Measurements from ENCODE around the gene BEAN1.

The BEAN1 gene

DNA sequence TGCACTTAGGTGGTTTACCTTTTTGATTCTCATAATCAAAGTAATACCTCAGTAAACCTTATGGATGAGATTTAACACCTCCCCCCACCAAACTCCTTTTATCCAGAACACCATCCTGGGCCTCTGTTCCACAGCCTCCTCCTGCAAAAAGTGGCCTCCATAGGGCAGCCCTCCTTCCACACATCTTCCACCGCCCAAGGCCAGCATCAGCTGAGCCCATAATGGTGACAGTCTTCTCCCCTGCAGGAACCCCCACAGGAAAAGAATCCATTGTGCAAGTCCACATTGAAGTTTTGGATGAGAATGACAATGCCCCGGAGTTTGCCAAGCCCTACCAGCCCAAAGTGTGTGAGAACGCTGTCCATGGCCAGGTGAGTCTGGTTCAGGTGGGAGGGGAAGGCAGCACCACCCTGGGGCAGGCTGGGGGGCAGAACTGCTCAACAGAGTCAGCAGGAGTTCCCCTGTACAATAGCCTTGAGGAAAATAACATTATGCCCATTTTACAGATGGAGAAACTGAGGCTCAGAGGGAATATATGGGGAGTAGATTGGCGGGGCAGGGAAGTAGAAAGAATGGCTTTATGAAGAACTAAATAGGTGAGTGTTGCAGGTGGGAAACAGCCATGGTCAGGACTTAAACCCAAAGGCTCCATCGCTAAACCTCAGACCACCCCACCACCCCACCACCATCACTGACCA, 29.2 kb upstream of the BEAN1 start:
- DNase-seq = no peak

DNA sequence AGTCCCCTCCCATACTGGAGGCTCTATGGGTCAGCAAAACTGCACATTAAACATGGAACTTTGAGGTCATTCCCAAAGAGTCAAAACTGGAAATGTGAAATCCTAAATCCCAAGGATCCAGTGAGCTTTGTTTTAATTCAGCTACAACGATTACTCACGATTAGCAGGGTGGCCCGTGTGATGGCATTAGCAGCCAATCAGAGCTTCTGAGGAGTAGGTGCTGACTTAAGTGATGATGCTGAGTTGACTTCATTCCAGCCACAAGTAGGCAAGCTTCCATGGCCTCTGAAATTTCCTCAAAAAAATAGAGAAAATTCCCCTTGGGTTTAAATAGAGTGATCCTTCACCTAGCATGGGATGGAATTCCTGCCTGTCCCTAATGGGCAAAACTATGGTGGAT, 28.1 kb upstream of the BEAN1 start:
- no peak for DNase-seq

DNA sequence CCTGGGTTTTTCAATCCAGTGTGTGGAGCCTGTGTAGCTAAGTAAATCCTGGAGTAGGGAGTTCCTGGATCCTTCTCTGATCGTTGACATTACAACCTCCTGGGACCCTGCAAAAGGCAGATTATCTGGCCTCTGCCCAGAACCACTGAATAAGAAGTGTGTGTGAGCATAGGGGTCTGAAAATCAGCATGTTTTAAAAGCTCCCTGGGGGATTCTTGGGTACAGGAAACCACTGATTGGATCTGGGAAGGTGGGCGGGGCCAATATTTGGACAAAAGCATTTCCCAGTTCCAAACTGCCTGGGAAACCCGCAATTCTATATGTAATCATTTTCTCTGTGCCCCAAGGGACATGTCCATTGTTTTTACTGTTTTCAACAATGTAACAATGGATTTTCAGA, 27.2 kb upstream of the BEAN1 start:
- DNase-seq = no peak

DNA sequence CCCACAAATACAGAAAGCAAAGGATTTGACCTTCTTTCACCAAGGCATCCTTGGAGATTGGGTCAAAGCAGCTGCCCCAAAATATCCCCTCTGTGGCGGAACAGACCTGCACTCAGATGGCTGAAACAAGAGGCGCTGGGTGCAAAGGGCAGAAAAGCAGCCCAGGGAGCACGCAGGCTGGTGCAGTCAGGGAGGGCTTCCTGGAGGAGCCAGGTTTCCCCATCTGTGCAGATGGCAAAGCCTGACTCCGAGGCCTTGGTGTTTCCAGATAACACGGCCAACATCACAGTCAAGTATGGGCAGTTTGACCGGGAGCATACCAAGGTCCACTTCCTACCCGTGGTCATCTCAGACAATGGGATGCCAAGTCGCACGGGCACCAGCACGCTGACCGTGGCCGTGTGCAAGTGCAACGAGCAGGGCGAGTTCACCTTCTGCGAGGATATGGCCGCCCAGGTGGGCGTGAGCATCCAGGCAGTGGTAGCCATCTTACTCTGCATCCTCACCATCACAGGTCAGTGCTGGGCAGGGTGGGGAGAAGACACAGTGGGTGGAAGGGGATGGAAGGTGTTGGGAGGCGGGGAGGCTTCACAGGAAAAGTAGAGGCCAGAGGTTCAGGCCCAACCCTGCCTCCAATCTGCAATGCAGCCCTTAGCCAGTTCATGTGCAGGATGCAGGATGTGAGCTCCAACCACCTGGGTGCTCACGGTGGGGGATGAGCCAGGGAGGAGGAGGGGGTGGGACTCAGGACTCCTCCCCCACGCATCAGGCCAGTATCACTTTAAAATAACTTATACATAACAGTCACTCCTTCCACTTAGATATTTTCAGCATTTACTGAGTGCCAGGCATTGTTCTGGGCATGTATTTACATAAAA, 26.4 kb upstream of the BEAN1 start:
- no peak for DNase-seq

DNA sequence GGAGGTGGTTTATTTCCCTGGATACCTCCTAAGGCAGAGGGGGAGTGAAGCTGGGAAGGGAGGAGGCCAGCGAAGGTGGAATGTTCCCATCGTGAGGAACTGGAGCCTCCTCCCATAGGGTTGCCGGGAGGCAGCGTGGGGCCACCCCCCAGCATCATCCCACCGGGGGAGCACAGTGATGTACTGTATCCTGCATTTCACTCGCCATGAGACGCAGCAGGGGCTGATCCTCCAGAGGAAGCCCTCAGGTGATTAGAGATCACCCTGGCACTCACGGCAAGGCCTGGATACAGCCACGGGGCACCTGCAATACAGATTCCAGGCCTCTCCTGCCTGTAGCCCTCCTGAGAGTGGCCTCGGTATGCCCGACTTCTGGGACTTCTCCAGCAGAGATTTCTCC, 25.5 kb upstream of the BEAN1 start:
- DNase-seq = no peak

DNA sequence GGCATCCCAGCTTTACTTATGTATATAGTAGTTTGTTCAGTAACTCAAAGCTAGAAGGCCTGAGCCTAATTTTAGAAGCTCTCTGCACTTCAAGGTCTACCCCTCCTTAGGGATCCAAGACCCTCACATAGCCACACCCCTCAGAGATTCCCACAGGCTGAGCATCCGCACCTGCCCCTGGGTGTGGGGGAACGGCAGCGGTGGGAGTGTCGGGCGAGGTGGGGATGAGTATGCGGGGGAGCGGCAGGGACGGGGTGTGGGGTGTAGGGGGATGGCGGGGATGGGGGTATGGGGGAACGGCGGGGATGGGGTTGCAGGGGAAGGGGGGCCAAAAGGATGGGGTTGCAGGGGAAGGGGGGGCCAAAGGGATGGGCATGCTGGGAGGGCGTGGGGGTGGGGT, 24.9 kb upstream of the BEAN1 start:
- DNase-seq = no peak

DNA sequence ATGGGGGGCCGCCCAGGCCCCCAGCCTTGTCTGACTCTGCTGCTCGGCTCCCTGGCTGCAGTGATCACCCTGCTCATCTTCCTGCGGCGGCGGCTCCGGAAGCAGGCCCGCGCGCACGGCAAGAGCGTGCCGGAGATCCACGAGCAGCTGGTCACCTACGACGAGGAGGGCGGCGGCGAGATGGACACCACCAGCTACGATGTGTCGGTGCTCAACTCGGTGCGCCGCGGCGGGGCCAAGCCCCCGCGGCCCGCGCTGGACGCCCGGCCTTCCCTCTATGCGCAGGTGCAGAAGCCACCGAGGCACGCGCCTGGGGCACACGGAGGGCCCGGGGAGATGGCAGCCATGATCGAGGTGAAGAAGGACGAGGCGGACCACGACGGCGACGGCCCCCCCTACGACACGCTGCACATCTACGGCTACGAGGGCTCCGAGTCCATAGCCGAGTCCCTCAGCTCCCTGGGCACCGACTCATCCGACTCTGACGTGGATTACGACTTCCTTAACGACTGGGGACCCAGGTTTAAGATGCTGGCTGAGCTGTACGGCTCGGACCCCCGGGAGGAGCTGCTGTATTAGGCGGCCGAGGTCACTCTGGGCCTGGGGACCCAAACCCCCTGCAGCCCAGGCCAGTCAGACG, 24.4 kb upstream of the BEAN1 start:
- DNase-seq = no peak

DNA sequence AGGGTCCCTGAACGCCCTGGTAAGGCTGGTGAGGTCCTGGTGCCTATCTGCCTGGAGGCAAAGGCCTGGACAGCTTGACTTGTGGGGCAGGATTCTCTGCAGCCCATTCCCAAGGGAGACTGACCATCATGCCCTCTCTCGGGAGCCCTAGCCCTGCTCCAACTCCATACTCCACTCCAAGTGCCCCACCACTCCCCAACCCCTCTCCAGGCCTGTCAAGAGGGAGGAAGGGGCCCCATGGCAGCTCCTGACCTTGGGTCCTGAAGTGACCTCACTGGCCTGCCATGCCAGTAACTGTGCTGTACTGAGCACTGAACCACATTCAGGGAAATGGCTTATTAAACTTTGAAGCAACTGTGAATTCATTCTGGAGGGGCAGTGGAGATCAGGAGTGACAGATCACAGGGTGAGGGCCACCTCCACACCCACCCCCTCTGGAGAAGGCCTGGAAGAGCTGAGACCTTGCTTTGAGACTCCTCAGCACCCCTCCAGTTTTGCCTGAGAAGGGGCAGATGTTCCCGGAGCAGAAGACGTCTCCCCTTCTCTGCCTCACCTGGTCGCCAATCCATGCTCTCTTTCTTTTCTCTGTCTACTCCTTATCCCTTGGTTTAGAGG, 23.5 kb upstream of the BEAN1 start:
- no peak for DNase-seq

DNA sequence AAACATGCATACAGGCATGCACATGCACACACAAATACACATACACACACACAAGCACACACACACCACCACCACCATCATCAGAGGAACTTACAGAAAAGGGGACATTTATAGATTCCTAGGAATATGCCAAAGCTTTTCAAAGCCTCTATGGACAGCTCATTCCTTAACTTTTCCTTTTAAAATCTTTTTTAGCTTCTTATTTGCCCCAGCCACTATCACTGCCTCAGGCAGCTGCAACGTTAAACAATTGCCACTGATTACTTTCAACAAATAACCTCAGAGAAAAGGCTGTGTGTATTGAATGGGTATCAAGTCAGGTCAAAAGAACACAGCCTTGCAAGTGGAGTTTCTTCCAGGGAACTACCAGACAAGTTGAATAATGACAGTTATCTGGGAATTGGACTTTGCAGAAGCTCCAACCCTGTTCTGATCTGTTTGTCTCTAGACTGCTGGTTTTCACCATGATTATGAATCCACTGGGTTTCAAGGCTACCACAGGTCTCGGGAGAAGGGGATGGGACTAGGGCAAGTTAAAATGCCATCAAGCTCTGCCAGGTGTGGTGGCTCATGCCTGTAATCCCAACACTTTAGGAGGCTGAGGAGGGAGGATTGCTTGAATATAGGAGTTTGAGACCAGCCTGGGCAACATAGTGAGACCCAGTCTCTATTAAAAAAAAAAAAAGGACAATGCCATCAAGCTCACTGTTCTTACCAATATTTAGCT, 21.9 kb upstream of the BEAN1 start:
- DNase-seq = no peak

DNA sequence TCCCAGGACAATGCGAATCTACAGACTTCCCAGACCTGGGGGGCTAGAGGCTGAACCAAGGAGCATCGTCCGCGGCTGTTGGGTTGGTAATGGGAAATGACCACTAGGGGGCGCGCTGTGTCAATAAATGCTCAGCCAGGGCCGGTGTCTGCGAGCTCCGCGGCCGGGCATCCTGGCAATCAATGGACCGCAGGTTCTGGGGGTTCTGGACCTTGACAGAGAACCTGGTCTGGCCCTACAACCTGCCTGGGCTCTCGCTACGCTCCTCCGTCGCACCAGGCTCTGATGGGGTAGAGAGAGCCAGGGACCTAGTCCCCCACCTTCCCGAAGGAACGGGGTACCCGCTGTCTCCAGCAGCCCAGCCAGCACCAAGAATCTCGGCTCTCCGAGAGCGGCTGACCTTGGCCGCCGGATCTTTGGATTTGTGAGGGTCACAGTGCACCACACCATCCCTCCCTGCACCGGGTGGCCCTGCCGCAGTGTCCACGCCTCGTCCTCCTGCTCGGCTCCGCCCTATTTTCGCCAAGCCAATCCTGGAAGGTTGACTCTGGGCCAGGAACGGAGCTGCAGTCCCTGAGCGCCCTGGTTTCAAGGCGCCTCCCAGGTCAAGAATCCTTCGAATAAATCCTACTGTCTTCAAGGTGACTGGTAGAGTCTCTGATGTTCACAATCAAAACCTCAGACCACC, 20.4 kb upstream of the BEAN1 start:
- peak; percentile 86 to 92 for DNase-seq

DNA sequence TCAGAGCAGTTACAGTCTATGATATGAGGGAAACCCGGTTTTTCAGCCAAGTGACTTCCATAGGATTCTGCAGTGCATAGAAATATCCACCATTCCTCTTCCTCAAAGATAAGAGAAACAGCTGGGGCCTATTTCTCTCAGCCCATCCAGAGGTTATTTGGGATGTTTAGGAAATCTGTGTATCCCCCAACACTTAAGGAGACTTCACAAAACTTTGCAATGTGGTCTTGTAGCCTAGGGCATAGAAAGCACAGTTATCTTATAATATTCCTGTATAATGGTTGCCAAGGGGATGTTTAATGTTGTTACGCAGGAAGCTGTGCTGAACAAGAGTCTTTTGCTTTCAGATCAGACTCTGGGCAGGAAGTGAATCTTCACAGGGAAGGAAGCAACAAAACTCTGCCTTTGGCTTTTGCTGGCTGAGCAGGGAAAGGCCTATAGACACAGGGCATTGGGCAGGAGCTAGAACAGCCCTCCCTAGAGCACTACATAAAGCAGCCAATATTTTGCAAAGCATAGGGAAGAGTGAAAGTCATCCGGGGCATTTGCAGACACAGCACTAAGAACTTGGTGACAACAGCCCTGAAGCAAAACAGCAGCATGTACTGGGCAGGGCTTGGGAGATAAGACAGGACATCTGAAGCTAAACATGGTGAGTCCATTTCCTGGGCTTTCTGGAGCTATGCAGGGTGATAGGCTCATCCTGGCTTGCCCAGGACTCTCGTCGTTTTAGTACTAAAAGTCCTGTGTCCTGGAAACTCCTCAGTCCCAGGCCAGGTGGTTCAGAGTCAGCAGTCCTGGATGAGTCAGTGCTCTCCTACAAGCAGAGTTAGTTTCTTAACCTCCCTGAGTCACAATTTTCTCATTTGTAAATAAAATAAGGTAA, 18.7 kb upstream of the BEAN1 start:
- DNase-seq = peak; percentile 19 to 20

DNA sequence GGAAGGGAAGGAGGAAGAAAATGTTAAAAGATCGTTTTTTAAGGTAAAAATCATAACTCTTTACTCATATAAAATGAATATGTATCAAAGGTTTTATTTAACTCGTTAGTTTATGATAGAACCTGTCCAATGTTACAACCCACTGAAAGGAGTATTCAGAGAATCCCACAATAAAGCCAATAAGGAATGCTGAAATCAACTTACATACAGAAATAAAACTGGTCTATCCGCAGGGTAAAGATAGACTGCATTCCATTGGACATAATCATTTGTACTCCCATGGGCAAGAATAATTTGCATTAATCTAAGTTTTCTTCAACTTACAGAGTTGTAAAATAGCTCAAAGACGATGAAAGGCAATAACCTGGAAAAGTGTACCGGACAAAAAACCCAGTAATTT, 17.9 kb upstream of the BEAN1 start:
- no peak for DNase-seq

DNA sequence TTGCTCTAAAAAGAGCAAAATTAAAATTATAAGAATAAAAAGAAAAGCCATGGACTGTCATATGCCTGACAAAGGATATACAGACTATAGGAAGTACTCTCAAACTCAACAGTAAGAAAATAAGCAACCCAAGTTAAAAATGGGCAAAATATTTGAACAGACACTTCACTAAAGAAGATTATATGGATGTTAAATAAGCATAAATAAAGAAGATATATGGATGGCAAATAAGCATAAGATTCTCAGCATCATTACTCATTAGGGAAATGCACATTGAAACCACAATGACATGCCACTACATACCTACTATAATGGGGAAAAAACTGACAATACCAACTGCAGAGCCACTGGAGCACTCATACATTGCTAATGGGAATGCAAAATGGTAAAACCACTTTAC, 14.9 kb upstream of the BEAN1 start:
- DNase-seq = no peak

DNA sequence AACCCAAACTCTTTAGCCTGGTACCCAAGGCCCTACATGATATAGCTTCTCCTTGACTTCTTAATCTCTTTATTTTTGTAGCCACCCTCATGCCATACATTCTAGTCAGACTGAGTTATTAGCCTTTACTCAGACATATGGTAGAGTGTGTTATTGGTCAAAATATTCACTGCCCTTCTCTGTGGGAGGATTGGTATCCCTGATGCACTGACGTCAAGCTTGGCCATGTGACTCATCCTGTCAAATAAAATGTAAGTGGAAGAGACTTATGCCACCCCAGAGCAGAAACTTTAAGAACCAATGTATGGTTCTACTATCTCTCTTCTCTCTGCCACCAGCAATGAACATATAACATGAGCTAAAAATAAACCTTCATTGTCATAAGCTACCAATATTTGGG, 12.2 kb upstream of the BEAN1 start:
- DNase-seq = no peak

DNA sequence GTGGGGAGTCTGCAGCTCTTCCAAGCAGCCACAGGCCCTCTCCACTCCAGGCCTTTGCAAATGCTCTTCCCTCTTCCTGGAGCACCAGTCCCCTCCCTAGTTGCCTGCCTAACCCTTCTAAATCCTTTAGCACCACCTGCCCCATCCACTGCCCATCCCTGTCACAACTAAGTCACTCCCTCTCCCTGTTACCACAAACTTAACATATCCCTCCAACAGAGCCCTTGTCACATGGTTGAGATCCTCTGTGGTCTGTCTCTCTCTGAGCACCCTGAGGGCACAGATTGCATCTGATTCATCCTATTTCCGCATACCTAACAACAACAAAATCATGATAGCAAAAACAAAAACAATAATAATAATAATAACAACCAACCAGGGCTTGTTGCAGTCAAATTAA, 11.0 kb upstream of the BEAN1 start:
- DNase-seq = no peak

DNA sequence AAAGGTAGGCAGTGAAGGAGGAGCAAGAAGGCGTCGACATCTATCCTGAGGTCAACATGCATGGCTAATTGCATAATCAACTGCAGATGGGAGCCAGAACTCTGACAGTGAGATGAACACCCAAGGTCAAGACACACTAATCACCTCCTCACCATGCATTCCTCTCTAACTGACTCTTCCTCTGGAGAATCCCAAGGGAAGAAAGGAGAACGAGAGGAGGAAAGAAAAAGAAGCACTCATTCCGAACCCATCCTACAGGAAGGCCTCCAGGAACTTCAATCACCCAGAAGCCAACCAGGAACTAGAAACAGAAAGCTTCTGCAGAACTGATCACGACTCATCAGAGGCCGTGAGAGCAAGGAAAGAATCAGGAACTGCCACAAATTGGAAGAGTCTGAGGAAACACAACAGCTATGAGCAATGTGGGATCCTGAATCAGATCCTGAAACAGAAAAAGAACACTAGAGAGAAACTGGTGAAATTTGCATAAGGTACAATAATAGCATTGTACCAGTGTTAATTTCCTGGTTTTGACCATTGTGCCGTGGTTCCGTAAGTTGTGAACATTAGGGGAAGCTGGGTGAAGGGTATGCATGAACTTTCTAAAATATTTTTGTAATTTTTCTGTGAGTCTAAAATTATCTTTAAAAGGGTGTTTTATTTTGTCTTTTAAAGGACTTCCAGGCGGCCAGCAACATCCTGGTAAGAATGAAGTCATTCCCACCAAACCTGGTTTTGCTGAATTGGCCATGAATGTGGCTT, 10.0 kb upstream of the BEAN1 start:
- DNase-seq = no peak

DNA sequence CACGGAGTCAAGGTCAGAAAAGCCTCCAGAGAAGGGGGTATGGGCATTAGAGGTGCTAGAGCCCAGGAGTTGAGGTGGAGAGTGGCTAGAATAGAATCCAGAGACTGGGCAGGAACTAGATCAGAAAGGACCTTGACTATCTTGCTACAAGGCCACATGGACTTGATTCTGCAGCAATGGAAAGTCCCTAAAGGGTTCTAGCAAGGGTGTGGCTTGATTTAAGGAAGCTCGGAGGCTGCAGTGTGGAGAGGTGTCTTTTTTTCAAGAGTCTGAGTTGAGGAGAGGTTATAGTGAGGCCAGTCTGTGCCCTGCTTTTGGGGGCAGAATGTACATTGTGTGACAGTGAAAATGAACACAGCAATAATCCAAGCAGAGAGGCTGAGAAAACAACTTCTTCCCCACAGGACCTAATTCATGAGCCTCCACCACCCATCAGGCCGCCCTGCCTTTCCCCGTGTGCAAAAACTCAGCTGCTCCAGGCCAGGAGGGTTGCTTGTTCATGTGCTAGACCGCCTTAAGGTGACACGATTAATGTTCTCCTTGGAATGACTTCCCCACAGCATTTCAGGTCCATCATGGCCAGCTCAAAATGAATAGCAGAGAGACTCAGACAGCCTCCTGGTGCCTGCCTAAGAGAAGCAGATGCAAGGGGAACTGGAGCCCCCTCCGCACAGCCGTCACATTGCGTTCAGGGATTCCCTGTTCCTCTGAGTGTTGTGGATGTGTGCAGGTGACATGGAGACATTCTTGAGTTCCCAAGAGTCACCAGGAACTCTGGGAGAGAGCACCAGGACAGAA, 8.7 kb upstream of the BEAN1 start:
- DNase-seq = no peak

DNA sequence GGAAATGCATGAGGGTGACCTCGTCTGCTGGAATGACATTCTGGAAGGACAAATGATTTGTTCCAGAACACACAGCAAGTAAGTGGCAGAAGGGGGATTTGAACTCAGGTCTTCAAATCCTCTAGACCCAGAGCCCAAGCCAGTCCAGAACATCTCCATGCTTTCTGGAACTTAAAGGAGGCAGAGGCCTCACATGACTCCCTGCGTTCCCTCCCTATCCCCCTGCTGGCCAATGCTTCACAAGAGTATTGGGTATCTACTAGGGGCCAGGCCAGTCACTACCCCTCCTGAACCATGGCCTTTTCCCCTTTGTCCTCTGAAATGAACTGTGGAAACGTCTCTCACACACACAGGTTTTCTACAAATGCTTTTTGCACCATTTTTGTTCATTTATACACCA, 7.6 kb upstream of the BEAN1 start:
- no peak for DNase-seq

DNA sequence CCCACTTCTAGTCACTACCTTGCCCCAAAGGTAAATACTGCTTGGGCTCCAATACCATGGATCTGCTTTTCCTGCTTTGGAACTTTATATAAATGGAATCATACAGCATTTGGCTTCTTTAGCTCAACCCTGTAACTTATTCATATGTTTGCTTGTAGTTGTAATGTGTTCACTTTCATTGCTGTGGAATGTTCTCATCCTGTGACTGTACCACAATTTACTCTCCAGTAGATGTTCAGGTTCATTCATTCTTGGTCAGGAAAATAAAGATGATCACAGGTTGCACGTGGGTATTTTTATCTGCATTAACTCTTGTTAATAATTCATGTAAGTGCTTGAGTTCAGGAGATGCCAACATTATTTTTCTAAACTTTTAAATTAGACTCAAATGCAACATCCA, 6.7 kb upstream of the BEAN1 start:
- DNase-seq = no peak

DNA sequence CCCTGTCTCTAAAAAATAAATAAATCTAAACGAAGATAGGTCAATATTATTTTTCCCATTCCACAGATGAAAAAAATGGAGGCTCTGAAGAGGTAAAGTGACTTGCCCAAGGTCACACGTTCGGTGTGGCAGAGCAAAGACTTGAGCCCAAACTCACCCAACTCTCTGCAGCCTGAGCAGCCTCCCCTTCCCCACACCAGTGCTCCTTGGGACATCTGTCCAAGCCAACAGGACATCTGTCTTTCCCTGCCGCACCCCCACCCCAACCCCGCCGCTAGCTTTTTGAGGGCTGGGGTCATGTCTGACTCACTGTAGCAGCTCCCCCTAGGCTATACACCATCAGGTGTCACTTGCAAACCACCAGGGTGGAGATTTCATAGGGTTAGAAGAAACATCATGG, 5.2 kb upstream of the BEAN1 start:
- no peak for DNase-seq

Measured in activated CD4-positive, alpha-beta T cell treated with anti-CD3 and anti-CD28 coated beads for 4 hours (primary cell).